H9 (cell line): ENCODE results near the gene DENND6B. TPM values are rescaled to one million over a fixed set of nuclear protein-coding genes. Genes with fewer than 3 reads are reported as not detected.

Source experiments
- DNase-seq: peaks from one replicate; pipeline ENCODE4 v3.0.0-alpha.2; 2017
- H2AFZ ChIP-seq: one replicate; pipeline ENCODE4 v1.6.1; 2013; ENCODE audit warnings: mild to moderate bottlenecking, low read length, control low read depth, moderate library complexity
- H2AK5ac ChIP-seq: 2 replicates; pipeline ENCODE4 v1.6.1; 2013; ENCODE audit warnings: low read length, control low read depth, mixed read lengths; ENCODE audit not compliant: insufficient read length
- H2BK120ac ChIP-seq: one replicate; pipeline ENCODE4 v1.6.1; 2013; ENCODE audit warnings: low read depth, mild to moderate bottlenecking, low read length, control low read depth, inconsistent platforms; ENCODE audit not compliant: poor library complexity, severe bottlenecking
- H2BK12ac ChIP-seq: 2 replicates; pipeline ENCODE4 v1.6.1; 2013; ENCODE audit warnings: low read length, control low read depth, mixed read lengths, low read depth; ENCODE audit not compliant: insufficient read length
- H2BK15ac ChIP-seq: 2 replicates; pipeline ENCODE4 v1.6.1; 2013; ENCODE audit warnings: low read depth, low read length, control low read depth
- H2BK20ac ChIP-seq: one replicate; pipeline ENCODE4 v1.6.1; 2013; ENCODE audit warnings: low read depth, mild to moderate bottlenecking, low read length, control low read depth, inconsistent platforms; ENCODE audit not compliant: poor library complexity, severe bottlenecking
- H2BK5ac ChIP-seq: 2 replicates; pipeline ENCODE4 v1.6.1; 2013; ENCODE audit warnings: low read length, control low read depth, mixed read lengths; ENCODE audit not compliant: insufficient read length
- H3K14ac ChIP-seq: 2 replicates; pipeline ENCODE4 v1.6.1; 2013; ENCODE audit warnings: low read length, control low read depth; ENCODE audit not compliant: insufficient read depth
- H3K18ac ChIP-seq: 2 replicates; pipeline ENCODE4 v1.6.1; 2013; ENCODE audit warnings: low read depth, mild to moderate bottlenecking, mixed read lengths, low read length, control low read depth; ENCODE audit not compliant: insufficient read length
- H3K23ac ChIP-seq: 2 replicates; pipeline ENCODE4 v1.6.1; 2013; ENCODE audit warnings: low read length, control low read depth, mixed read lengths, low read depth; ENCODE audit not compliant: insufficient read length
- H3K23me2 ChIP-seq: 2 replicates; pipeline ENCODE4 v1.6.1; 2013; ENCODE audit warnings: low read depth, mild to moderate bottlenecking, mixed read lengths, low read length, control low read depth; ENCODE audit not compliant: insufficient read length, poor library complexity, severe bottlenecking
- H3K27ac ChIP-seq: 2 replicates; pipeline ENCODE4 v1.5.1; 2013; ENCODE audit warnings: low read length, control low read depth, mixed read lengths, low read depth; ENCODE audit not compliant: insufficient read length
- H3K27me3 ChIP-seq: 2 replicates; pipeline ENCODE4 v1.6.1; 2013; ENCODE audit warnings: low read length, control low read depth, inconsistent platforms; ENCODE audit not compliant: insufficient read depth
- H3K4ac ChIP-seq: 2 replicates; pipeline ENCODE4 v1.6.1; 2013; ENCODE audit warnings: low read depth, mild to moderate bottlenecking, control low read depth, inconsistent platforms, low read length, moderate library complexity
- H3K4me1 ChIP-seq: 2 replicates; pipeline ENCODE4 v1.6.1; 2013; ENCODE audit warnings: low read length, control low read depth, inconsistent platforms; ENCODE audit not compliant: insufficient read depth
- H3K4me2 ChIP-seq: 2 replicates; pipeline ENCODE4 v1.6.1; 2013; ENCODE audit warnings: low read length, control low read depth, mixed read lengths; ENCODE audit not compliant: insufficient read length, insufficient read depth
- H3K56ac ChIP-seq: 2 replicates; pipeline ENCODE4 v1.6.1; 2013; ENCODE audit warnings: low read depth, mild to moderate bottlenecking, mixed read lengths, low read length, control low read depth; ENCODE audit not compliant: insufficient read length
- H3K79me1 ChIP-seq: 2 replicates; pipeline ENCODE4 v1.6.1; 2013; ENCODE audit warnings: low read depth, mild to moderate bottlenecking, moderate library complexity, low read length, control low read depth, inconsistent platforms; ENCODE audit not compliant: insufficient read depth, poor library complexity, severe bottlenecking
- H3K79me2 ChIP-seq: 2 replicates; pipeline ENCODE4 v1.6.1; 2013; ENCODE audit warnings: low read length, control low read depth, inconsistent platforms; ENCODE audit not compliant: insufficient read depth
- H3K9ac ChIP-seq: 2 replicates; pipeline ENCODE4 v1.6.1; 2013; ENCODE audit warnings: low read length, control low read depth, mixed read lengths; ENCODE audit not compliant: insufficient read length; ENCODE audit errors: extremely low read depth
- H3K9me3 ChIP-seq: one replicate; pipeline ENCODE4 v1.6.1; 2013; ENCODE audit warnings: low read depth, low read length, inconsistent platforms; ENCODE audit not compliant: control insufficient read depth
- H3T11ph ChIP-seq: one replicate; pipeline ENCODE4 v1.6.1; 2013; ENCODE audit warnings: mild to moderate bottlenecking, low read length, control low read depth, inconsistent platforms
- H4K20me1 ChIP-seq: one replicate; pipeline ENCODE4 v1.6.1; 2013; ENCODE audit not compliant: control insufficient read depth, insufficient read length, insufficient read depth
- H4K5ac ChIP-seq: 2 replicates; pipeline ENCODE4 v1.6.1; 2013; ENCODE audit warnings: low read depth, mild to moderate bottlenecking, mixed read lengths, low read length, control low read depth; ENCODE audit not compliant: insufficient read length
- H4K8ac ChIP-seq: replicated peaks from 2 replicates; pipeline ENCODE4 v1.6.1; 2013; ENCODE audit warnings: low read length, control low read depth, mixed read lengths, low read depth; ENCODE audit not compliant: insufficient read length
- H4K91ac ChIP-seq: 2 replicates; pipeline ENCODE4 v1.6.1; 2013; ENCODE audit warnings: low read depth, mild to moderate bottlenecking, moderate library complexity, mixed read lengths, low read length, control low read depth; ENCODE audit not compliant: insufficient read length
- H3K27ac Mint-ChIP-seq, 3 experiments: 2 replicates in 2 of 3; 3 replicates in 1 of 3; pipeline ENCODE4 v1.8.0; 2020 to 2021; ENCODE audit warnings: mixed read lengths in 3 of 3, mild to moderate bottlenecking in 1 of 3, moderate library complexity in 1 of 3
- H3K27me3 Mint-ChIP-seq: 2 replicates; pipeline ENCODE4 v1.8.0; 2021; ENCODE audit warnings: low read depth, mild to moderate bottlenecking, moderate library complexity, mixed read lengths
- H3K36me3 Mint-ChIP-seq, 3 experiments: 2 replicates in 2 of 3; 3 replicates in 1 of 3; pipeline ENCODE4 v1.8.0; 2020 to 2021; ENCODE audit warnings: low read depth in 3 of 3, mixed read lengths in 3 of 3; ENCODE audit not compliant: insufficient read depth in 1 of 3
- H3K4me1 Mint-ChIP-seq, 2 experiments: 2 replicates each; pipeline ENCODE4 v1.8.0; 2020; ENCODE audit warnings: mixed read lengths in 2 of 2
- H3K4me3 Mint-ChIP-seq, 2 experiments: 2 replicates in 1 of 2; 3 replicates in 1 of 2; pipeline ENCODE4 v1.8.0; 2020 to 2021; ENCODE audit warnings: mild to moderate bottlenecking in 2 of 2, mixed read lengths in 2 of 2, moderate library complexity in 1 of 2
- H3K9me3 Mint-ChIP-seq, 2 experiments: 2 replicates in 1 of 2; 3 replicates in 1 of 2; pipeline ENCODE4 v1.8.0; 2020; ENCODE audit warnings: mild to moderate bottlenecking in 2 of 2, mixed read lengths in 2 of 2, moderate library complexity in 1 of 2
- WGBS: extraction: QIAGEN DNeasy Blood & Tissue Kit; methylation state at CpG from one replicate; pipeline ENCODE4 v1.1.7; 2013; ENCODE audit warnings: missing lambda C conversion rate, low lambda C conversion rate, mixed read lengths; ENCODE audit not compliant: insufficient read length; ENCODE audit errors: extremely low coverage; 5-methylcytosine and 5-hydroxymethylcytosine counted together
- total RNA-seq: library from RNA; stranded (reverse); gene quantifications from 2 replicates; pipeline ENCODE4 v1.2.1, GENCODE V29; 2021
- TF ChIP-seq, protein P1 (sequence below): fragments of 200-600 bp; sonication (generic); conservative IDR thresholded peaks from 3 replicates; pipeline ENCODE4 v1.8.0; 2021; ENCODE audit warnings: antibody characterized with exemption, mild to moderate bottlenecking

Gene DENND6B
- total RNA-seq, 1 experiment from 2014 or later = 1.5 TPM

DNA sequence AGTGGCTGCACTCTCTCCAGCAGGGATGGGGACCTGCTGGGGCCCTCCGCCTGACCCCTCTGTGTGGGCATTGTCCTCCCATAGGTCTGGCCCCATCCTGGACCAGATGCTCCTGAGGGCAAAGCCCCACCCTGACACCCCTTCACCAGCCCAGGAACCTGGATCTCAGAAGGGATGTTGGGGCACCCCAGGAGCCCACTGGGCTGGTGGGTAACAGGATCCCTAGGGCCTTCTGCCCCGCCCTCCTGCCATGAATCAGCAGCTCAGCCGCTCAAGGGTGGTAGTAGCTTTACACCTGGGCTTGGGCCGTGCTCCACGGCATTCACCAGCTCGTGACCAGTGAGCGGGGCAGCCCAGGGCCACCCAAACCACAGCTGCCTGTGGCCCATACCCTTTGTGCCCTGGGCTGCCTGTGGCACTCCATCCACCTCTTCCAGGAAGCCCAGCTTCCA, 64.3 kb downstream of the DENND6B start:
- no peak overlapping the region for H3K56ac ChIP-seq
- no peak overlapping the region for H4K5ac ChIP-seq
- no peaks in the 10 kb centered on the region for H3K79me1 ChIP-seq
- H2BK5ac ChIP-seq = no peak overlapping the region
- H3K14ac ChIP-seq = no peak overlapping the region
- no peak overlapping the region for H3K4ac ChIP-seq
- no peaks in the 10 kb centered on the region for H3K9me3 ChIP-seq
- Mint-ChIP-seq H3K36me3 (no peaks in the 10 kb centered on the region), H3K4me1 (peaks cover 8 to 12% of the 10 kb centered on the region in 2 experiments), H3K4me3 (peak overlapping the region; percentile 63 to 78), H3K9me3 (peaks cover 2 to 3% of the 10 kb centered on the region in 2 experiments; a peak in 2 of 5 replicates), H3K27me3 (peaks cover 64% of the 10 kb centered on the region), H3K27ac (no peak overlapping the region; a peak in 1 of 7 replicates)
- H3K23ac ChIP-seq = no peak overlapping the region
- H3K27ac ChIP-seq = no peak overlapping the region
- no peak overlapping the region for H4K91ac ChIP-seq
- H2BK20ac ChIP-seq = no peak overlapping the region
- H4K20me1 ChIP-seq = no peaks in the 10 kb centered on the region
- H3K23me2 ChIP-seq = peaks cover 8% of the 10 kb centered on the region
- H3K4me2 ChIP-seq = no peak overlapping the region
- no peak overlapping the region for H2BK120ac ChIP-seq
- H3K79me2 ChIP-seq = no peaks in the 10 kb centered on the region
- TF ChIP-seq, protein P1, sequence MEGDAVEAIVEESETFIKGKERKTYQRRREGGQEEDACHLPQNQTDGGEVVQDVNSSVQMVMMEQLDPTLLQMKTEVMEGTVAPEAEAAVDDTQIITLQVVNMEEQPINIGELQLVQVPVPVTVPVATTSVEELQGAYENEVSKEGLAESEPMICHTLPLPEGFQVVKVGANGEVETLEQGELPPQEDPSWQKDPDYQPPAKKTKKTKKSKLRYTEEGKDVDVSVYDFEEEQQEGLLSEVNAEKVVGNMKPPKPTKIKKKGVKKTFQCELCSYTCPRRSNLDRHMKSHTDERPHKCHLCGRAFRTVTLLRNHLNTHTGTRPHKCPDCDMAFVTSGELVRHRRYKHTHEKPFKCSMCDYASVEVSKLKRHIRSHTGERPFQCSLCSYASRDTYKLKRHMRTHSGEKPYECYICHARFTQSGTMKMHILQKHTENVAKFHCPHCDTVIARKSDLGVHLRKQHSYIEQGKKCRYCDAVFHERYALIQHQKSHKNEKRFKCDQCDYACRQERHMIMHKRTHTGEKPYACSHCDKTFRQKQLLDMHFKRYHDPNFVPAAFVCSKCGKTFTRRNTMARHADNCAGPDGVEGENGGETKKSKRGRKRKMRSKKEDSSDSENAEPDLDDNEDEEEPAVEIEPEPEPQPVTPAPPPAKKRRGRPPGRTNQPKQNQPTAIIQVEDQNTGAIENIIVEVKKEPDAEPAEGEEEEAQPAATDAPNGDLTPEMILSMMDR = no peak
- H3K18ac ChIP-seq = no peak overlapping the region
- no peaks in the 10 kb centered on the region for H3K4me1 ChIP-seq
- no peak overlapping the region for H3T11ph ChIP-seq
- H2BK15ac ChIP-seq = no peak overlapping the region
- no peak overlapping the region for H4K8ac ChIP-seq
- no peaks in the 10 kb centered on the region; the same call in 1 of the 2 replicates for H3K27me3 ChIP-seq
- no peak overlapping the region for H2AFZ ChIP-seq
- WGBS = no CpG with 5 or more reads among the region's 7 CpGs
- no peak overlapping the region for H3K9ac ChIP-seq
- H2BK12ac ChIP-seq = no peak overlapping the region
- no peak for DNase-seq
- no peak overlapping the region for H2AK5ac ChIP-seq
